Ishikawa (cell line): ENCODE measurements around the gene MAP2.

Experiments
- CEBPB ChIP-seq: IDR thresholded peaks from 2 replicates; pipeline ENCODE4 v1.6.1; 2012
- CREB1 ChIP-seq: IDR thresholded peaks from 2 replicates; pipeline ENCODE4 v1.6.1; 2012; ENCODE audit warnings: low read depth
- EGR1 ChIP-seq: IDR thresholded peaks from 2 replicates; pipeline ENCODE4 v1.6.1; 2012
- EP300 ChIP-seq: IDR thresholded peaks from 2 replicates; pipeline ENCODE4 v1.6.1; 2012; ENCODE audit warnings: borderline replicate concordance
- FOXM1 ChIP-seq: IDR thresholded peaks from 2 replicates; pipeline ENCODE4 v1.6.1; 2012; ENCODE audit warnings: low read depth, borderline replicate concordance
- NFIC ChIP-seq: IDR thresholded peaks from 2 replicates; pipeline ENCODE4 v1.6.1; 2012
- RAD21 ChIP-seq: IDR thresholded peaks from 2 replicates; pipeline ENCODE4 v1.6.1; 2012; ENCODE audit warnings: low read depth
- TAF1 ChIP-seq: IDR thresholded peaks from 2 replicates; pipeline ENCODE4 v1.6.1; 2012; ENCODE audit warnings: low read depth, mild to moderate bottlenecking
- TCF12 ChIP-seq: IDR thresholded peaks from 2 replicates; pipeline ENCODE4 v1.6.1; 2012; ENCODE audit warnings: low read depth
- TEAD4 ChIP-seq: IDR thresholded peaks from 2 replicates; pipeline ENCODE4 v1.6.1; 2012
- YY1 ChIP-seq: IDR thresholded peaks from 2 replicates; pipeline ENCODE4 v1.6.1; 2012; ENCODE audit warnings: low read depth
- ZBTB7A ChIP-seq: IDR thresholded peaks from 2 replicates; pipeline ENCODE4 v1.6.1; 2012; ENCODE audit warnings: low read depth
- TF ChIP-seq, protein P1 (sequence below): IDR thresholded peaks from 2 replicates; pipeline ENCODE4 v1.6.1; 2012; ENCODE audit warnings: low read depth, mild to moderate bottlenecking
- TF ChIP-seq, protein P2 (sequence below): IDR thresholded peaks from 2 replicates; pipeline ENCODE4 v1.6.1; 2012
- TF ChIP-seq, protein P3 (sequence below): IDR thresholded peaks from 2 replicates; pipeline ENCODE4 v1.6.1; 2012

The MAP2 gene

DNA sequence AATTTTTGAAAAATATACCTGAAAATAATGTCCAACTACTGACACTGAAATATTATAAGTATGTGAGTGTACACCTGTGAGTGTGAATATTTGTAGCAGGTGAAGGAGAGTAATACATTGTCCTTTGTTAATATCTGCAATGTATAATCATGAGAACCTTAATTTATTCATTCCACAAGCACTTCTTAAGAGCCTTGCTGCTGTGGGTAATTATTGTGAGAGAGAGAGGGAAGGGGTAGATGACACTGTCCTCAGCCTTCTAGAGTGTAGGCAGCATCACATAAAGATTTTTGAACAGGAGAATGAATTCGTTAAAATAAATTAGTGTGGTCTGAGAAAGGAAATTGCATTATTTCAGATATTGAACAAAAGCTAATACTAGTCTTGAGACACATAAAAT is 157.2 kb downstream of the MAP2 start:
- TF ChIP-seq NFIC: no peak
- no peak for TF ChIP-seq CEBPB

DNA sequence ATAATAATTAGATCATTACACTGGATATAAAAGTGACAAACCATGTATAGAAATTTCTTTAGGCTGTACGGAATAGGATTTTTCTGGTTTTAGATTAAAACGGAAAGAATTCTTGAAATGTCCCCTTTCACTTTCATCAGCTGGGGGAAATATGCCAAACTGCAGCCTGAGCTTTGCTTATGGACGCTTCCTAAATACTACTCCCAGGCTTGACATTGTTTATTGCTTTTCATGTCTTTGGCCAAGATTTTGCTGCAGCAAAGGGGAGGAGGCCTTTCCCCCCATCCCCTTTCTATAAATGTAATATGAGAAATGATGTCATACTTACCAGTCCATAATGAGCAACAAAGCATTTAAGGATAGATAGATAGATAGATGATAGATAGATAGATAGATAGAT is 158.4 kb downstream of the MAP2 start:
- no peak for TF ChIP-seq EP300
- no peak for TF ChIP-seq YY1
- TF ChIP-seq TAF1: no peak

DNA sequence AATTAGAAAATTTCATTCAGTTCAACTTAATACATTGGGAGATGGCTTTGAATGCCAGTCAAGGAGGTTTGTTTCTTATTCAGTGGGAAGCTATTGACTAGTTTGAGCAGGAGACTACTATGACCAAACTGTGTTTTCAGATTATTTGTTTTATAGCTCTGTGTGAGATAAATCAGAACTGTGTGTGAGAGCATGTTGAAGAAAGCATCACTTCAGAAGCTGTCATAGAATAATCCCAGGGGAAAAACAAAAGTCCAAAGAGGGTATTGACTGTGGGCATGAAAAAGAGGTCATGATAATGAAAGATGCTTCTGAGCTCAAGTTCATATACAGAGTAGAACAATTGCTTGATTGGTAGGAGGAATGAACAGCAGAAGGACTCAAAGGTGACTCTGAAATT is 160.6 kb downstream of the MAP2 start:
- TF ChIP-seq CEBPB: no peak
- no peak for TF ChIP-seq RAD21
- TF ChIP-seq, protein P1, sequence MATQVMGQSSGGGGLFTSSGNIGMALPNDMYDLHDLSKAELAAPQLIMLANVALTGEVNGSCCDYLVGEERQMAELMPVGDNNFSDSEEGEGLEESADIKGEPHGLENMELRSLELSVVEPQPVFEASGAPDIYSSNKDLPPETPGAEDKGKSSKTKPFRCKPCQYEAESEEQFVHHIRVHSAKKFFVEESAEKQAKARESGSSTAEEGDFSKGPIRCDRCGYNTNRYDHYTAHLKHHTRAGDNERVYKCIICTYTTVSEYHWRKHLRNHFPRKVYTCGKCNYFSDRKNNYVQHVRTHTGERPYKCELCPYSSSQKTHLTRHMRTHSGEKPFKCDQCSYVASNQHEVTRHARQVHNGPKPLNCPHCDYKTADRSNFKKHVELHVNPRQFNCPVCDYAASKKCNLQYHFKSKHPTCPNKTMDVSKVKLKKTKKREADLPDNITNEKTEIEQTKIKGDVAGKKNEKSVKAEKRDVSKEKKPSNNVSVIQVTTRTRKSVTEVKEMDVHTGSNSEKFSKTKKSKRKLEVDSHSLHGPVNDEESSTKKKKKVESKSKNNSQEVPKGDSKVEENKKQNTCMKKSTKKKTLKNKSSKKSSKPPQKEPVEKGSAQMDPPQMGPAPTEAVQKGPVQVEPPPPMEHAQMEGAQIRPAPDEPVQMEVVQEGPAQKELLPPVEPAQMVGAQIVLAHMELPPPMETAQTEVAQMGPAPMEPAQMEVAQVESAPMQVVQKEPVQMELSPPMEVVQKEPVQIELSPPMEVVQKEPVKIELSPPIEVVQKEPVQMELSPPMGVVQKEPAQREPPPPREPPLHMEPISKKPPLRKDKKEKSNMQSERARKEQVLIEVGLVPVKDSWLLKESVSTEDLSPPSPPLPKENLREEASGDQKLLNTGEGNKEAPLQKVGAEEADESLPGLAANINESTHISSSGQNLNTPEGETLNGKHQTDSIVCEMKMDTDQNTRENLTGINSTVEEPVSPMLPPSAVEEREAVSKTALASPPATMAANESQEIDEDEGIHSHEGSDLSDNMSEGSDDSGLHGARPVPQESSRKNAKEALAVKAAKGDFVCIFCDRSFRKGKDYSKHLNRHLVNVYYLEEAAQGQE: no peak
- TF ChIP-seq EGR1: no peak
- no peak for TF ChIP-seq YY1
- TF ChIP-seq, protein P2, sequence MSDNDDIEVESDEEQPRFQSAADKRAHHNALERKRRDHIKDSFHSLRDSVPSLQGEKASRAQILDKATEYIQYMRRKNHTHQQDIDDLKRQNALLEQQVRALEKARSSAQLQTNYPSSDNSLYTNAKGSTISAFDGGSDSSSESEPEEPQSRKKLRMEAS: no peak
- no peak for TF ChIP-seq EP300
- no peak for TF ChIP-seq ZBTB7A
- no peak for TF ChIP-seq TCF12
- no peak for TF ChIP-seq TAF1
- TF ChIP-seq CREB1: no peak
- TF ChIP-seq, protein P3, sequence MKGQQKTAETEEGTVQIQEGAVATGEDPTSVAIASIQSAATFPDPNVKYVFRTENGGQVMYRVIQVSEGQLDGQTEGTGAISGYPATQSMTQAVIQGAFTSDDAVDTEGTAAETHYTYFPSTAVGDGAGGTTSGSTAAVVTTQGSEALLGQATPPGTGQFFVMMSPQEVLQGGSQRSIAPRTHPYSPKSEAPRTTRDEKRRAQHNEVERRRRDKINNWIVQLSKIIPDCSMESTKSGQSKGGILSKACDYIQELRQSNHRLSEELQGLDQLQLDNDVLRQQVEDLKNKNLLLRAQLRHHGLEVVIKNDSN: no peak
- no peak for TF ChIP-seq FOXM1
- no peak for TF ChIP-seq TEAD4

DNA sequence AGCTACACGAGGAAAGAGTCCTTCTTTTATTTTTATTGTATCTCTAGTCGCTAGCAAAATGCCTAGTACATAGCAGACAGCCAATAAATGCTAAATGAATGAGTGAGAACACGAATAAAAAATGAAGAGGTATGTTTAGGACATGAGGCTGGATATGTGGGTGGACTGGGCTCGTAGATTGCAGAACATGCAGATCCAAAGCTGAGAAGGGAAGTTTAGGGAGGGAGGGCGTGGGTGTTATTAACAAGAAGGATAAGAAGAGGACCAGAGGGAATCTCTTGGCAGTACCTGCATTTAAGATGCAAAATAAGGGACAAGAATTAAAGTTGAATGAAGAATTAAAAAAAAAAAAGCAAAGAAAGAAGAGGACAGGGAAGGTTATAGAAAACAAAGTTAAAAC is 161.1 kb downstream of the MAP2 start:
- TF ChIP-seq YY1: no peak
- no peak for TF ChIP-seq TAF1
- TF ChIP-seq EGR1: no peak
- no peak for TF ChIP-seq FOXM1
- no peak for TF ChIP-seq TEAD4
- TF ChIP-seq CEBPB: no peak
- TF ChIP-seq TCF12: no peak
- TF ChIP-seq, protein P2: no peak
- no peak for TF ChIP-seq ZBTB7A
- no peak for TF ChIP-seq NFIC
- TF ChIP-seq CREB1: no peak
- no peak for TF ChIP-seq RAD21
- TF ChIP-seq EP300: no peak
- TF ChIP-seq, protein P1: no peak
- TF ChIP-seq, protein P3: no peak

DNA sequence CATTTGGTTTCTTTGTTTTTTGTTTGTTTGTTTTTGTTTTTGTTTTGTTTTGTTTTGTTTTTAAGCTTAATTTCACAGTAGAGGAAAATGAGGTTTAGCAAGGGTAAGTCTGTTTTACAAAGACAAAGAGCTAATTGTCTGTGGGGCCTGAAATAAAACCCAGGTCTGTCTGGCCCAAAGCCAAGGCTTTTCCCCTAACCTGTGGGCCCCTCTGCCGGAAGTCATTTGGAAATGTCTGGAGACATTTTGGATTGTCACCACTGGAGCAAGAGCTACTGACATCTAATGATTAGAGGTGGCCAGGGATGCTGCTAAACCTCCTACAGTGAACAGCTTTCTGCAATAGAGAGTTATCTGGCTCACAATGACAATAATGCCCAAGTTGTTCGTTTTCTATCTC is 167.2 kb downstream of the MAP2 start:
- no peak for TF ChIP-seq NFIC
- no peak for TF ChIP-seq RAD21
- TF ChIP-seq, protein P1: no peak
- TF ChIP-seq TEAD4: no peak
- TF ChIP-seq, protein P3: no peak
- TF ChIP-seq ZBTB7A: no peak
- no peak for TF ChIP-seq EGR1
- no peak for TF ChIP-seq TCF12
- TF ChIP-seq FOXM1: no peak
- TF ChIP-seq YY1: no peak
- TF ChIP-seq, protein P2: no peak
- TF ChIP-seq CEBPB: no peak
- no peak for TF ChIP-seq CREB1
- no peak for TF ChIP-seq EP300
